Uterus (tissue), 4 donors: Measurements from ENCODE around the gene EEF2K. TPM values are rescaled to one million over a fixed set of nuclear protein-coding genes. Genes with fewer than 3 reads are reported as not detected.

Experiments
- DNase-seq, 2 donors: peaks; one replicate each; pipeline ENCODE4 v3.0.0-alpha.2; 2019 to 2020
- H3K27ac ChIP-seq, 2 donors: fragments of 200-600 bp; sonication (generic); 1 replicate in 1 of 2; 2 replicates in 1 of 2; pipeline ENCODE4 v1.5.1; 2016 to 2018
- H3K27me3 ChIP-seq, 2 donors: fragments of 200-600 bp; sonication (generic); one replicate each; pipeline ENCODE4 v1.5.1; 2018 to 2019; ENCODE audit warnings: control low read depth in 1 of 2
- H3K36me3 ChIP-seq, 2 donors: fragments of 200-600 bp; sonication (generic); one replicate each; pipeline ENCODE4 v1.5.1; 2019; ENCODE audit warnings: control low read depth in 1 of 2
- H3K4me1 ChIP-seq, 2 donors: fragments of 200-600 bp; sonication (generic); one replicate each; pipeline ENCODE4 v1.5.1; 2018 to 2019; ENCODE audit warnings: control low read depth in 1 of 2
- H3K4me3 ChIP-seq, 2 donors: fragments of 200-600 bp; sonication (generic); 1 replicate in 1 of 2; 2 replicates in 1 of 2; pipeline ENCODE4 v1.5.1; 2018 to 2019; ENCODE audit warnings: mild to moderate bottlenecking in 1 of 2
- H3K9me3 ChIP-seq, 2 donors: fragments of 200-600 bp; sonication (generic); one replicate each; pipeline ENCODE4 v1.5.1; 2019; ENCODE audit warnings: control low read depth in 1 of 2
- CTCF ChIP-seq, 4 experiments: fragments of 200-600 bp in 2 of 4; fragments of 450-650 bp in 2 of 4; sonication (generic) in 2 of 4; IDR thresholded peaks; one replicate each; pipeline ENCODE4 v1.5.1; 2016 to 2019; ENCODE audit warnings: antibody characterized with exemption in 4 of 4, mild to moderate bottlenecking in 2 of 4, moderate library complexity in 1 of 4
- POLR2A ChIP-seq, 2 donors: fragments of 450-650 bp; IDR thresholded peaks; one replicate each; pipeline ENCODE4 v1.6.1; 2016; ENCODE audit warnings: antibody characterized with exemption in 2 of 2, mild to moderate bottlenecking in 1 of 2, moderate library complexity in 1 of 2
- intact Hi-C: fragments of 100-400 bp; cut with DNase I; formaldehyde crosslinking; loops from one replicate; pipeline ENCODE4 v1.15.1; 2023; ENCODE audit warnings: low total_unique reads
- total RNA-seq, 4 donors: library from RNA; depleted of rRNA in 3 of 4; stranded (reverse); fragments of >200 nt in 3 of 4; gene quantifications; one replicate each; pipeline versions ENCODE4 v1.1.0 to v1.2.4, GENCODE V29; 2014 to 2023
- donor health status: DM: yes; HTN: yes; CAD: no.

The EEF2K gene
- total RNA-seq, 4 donors from 2014 or later = 17.4 to 82.0 (median 35.5) TPM

- no peak for DNase-seq
- H3K4me3 ChIP-seq = no peak overlapping the region
- intact Hi-C loops = no loop called here
- TF ChIP-seq CTCF (IDR thresholded peaks at IDR 0.05) (no peak), POLR2A (IDR thresholded peaks at IDR 0.05) (no peak)
- H3K9me3 ChIP-seq = no peaks in the 10 kb centered on the region
- no peaks in the 10 kb centered on the region for H3K27me3 ChIP-seq
- H3K27ac ChIP-seq = no peak overlapping the region
- no peaks in the 10 kb centered on the region for H3K36me3 ChIP-seq
- H3K4me1 ChIP-seq = no peaks in the 10 kb centered on the region
Measured at GRCh38 chr16:22282254-22282892, 76.3 kb downstream of the EEF2K start.

- TF ChIP-seq CTCF (IDR thresholded peaks at IDR 0.05) (no peak), POLR2A (IDR thresholded peaks at IDR 0.05) (no peak)
- no peaks in the 10 kb centered on the region for H3K27me3 ChIP-seq
- no peaks in the 10 kb centered on the region for H3K36me3 ChIP-seq
- no peak overlapping the region for H3K27ac ChIP-seq
- no peak for DNase-seq
- no peaks in the 10 kb centered on the region for H3K4me1 ChIP-seq
- H3K4me3 ChIP-seq = no peak overlapping the region
- H3K9me3 ChIP-seq = no peaks in the 10 kb centered on the region
- intact Hi-C loops = no loop called here
Measured at GRCh38 chr16:22284637-22285036, 78.6 kb downstream of the EEF2K start.

GRCh38 chr16:22285080-22285479, 79.0 kb downstream of the EEF2K start:
- no peaks in the 10 kb centered on the region for H3K9me3 ChIP-seq
- intact Hi-C loops = no loop called here

GRCh38 chr16:22291020-22291419, 84.9 kb downstream of the EEF2K start:
- TF ChIP-seq CTCF (IDR thresholded peaks at IDR 0.05) (no peak), POLR2A (IDR thresholded peaks at IDR 0.05) (no peak)
- intact Hi-C loops = no loop called here
- no peaks in the 10 kb centered on the region for H3K27me3 ChIP-seq
- no peak overlapping the region for H3K27ac ChIP-seq
- H3K9me3 ChIP-seq = no peaks in the 10 kb centered on the region
- H3K36me3 ChIP-seq = no peaks in the 10 kb centered on the region
- H3K4me1 ChIP-seq = no peaks in the 10 kb centered on the region
- no peak overlapping the region for H3K4me3 ChIP-seq
- no peak for DNase-seq

More at GRCh38 chr16:22285080-22285479, 79.0 kb downstream of the EEF2K start:
- Histone ChIP-seq H3K4me1 (no peaks in the 10 kb centered on the region), H3K36me3 (no peaks in the 10 kb centered on the region), H3K4me3 (no peak overlapping the region), H3K27me3 (no peaks in the 10 kb centered on the region), H3K27ac (no peak overlapping the region)
- no peak for TF ChIP-seq CTCF (IDR thresholded peaks at IDR 0.05)
- TF ChIP-seq POLR2A (IDR thresholded peaks at IDR 0.05) = no peak
- DNase-seq = no peak

GRCh38 chr16:22291860-22292318, 85.8 kb downstream of the EEF2K start:
- H3K4me1 ChIP-seq = no peaks in the 10 kb centered on the region
- no peaks in the 10 kb centered on the region for H3K36me3 ChIP-seq
- intact Hi-C loops = no loop called here
- no peak for DNase-seq
- H3K27me3 ChIP-seq = no peaks in the 10 kb centered on the region
- H3K27ac ChIP-seq = no peak overlapping the region
- H3K9me3 ChIP-seq = no peaks in the 10 kb centered on the region
- H3K4me3 ChIP-seq = no peak overlapping the region
- TF ChIP-seq CTCF (IDR thresholded peaks at IDR 0.05) (no peak), POLR2A (IDR thresholded peaks at IDR 0.05) (no peak)
